Brain microvascular endothelial cell (primary cell): Measurements from ENCODE around the gene SLN.
"Not testable (repeated sequence)": the region's sequence is repeated elsewhere in the genome, so short reads cannot be mapped to it uniquely, and the experiment has no call there.

ENCODE experiments used
- DNase-seq: peaks from one replicate; pipeline ENCODE4 v3.0.0-alpha.2; 2020
- H3K27ac ChIP-seq: fragments of 250-450 bp; sonication (Bioruptor Pico); 2 replicates; pipeline ENCODE4 v1.5.1; 2020; ENCODE audit warnings: mild to moderate bottlenecking, moderate library complexity
- H3K27me3 ChIP-seq: fragments of 250-450 bp; sonication (Bioruptor Pico); replicated peaks from 2 replicates; pipeline ENCODE4 v1.5.1; 2020; ENCODE audit warnings: mild to moderate bottlenecking
- H3K36me3 ChIP-seq: fragments of 250-450 bp; sonication (Bioruptor Pico); replicated peaks from 2 replicates; pipeline ENCODE4 v1.5.1; 2020; ENCODE audit warnings: mild to moderate bottlenecking
- H3K4me3 ChIP-seq: 2 replicates; pipeline ENCODE4 v1.5.1; 2011; ENCODE audit warnings: low read depth, mild to moderate bottlenecking, control low read depth, low read length, moderate library complexity
- CTCF ChIP-seq: IDR thresholded peaks from 2 replicates; pipeline ENCODE4 v1.5.1; 2011; ENCODE audit warnings: low read depth, mild to moderate bottlenecking, moderate library complexity, low read length, control low read depth, inconsistent platforms; ENCODE audit errors: missing control alignments
- in situ Hi-C: cut with HindIII; loops from 2 replicates; pipeline ENCODE4 v1.10.0; 2017; ENCODE audit warnings: low sequenced_read_pairs, low pct_ligation_motif_present

SLN gene

GRCh38 chr11:107711861-107712755 lies at the start of gene SLN:
Gene SLN (minus strand): TSS chr11:107712056.
- Histone ChIP-seq H3K27ac (no peak within 1 kb of the TSS), H3K4me3 (no peak within 1 kb of the TSS), H3K27me3 (no peaks in the 10 kb centered on the region), H3K36me3 (no peaks in the 10 kb centered on the region)
- in situ Hi-C loops = no loop called here
- no peak for TF ChIP-seq CTCF
- no peak for DNase-seq

- H3K4me3 ChIP-seq, in situ Hi-C loops, H3K36me3 ChIP-seq, DNase-seq, H3K27me3 ChIP-seq, H3K27ac ChIP-seq: not testable (repeated sequence)
Observed at GRCh38 chr11:107758719-107759355, 47.0 kb upstream of the SLN start.

GRCh38 chr11:107757661-107758060 lies 45.8 kb upstream of the SLN start:
- no peak overlapping the region for H3K27ac ChIP-seq
- no peaks in the 10 kb centered on the region for H3K36me3 ChIP-seq
- in situ Hi-C loops = no loop called here
- H3K4me3 ChIP-seq = no peak overlapping the region
- DNase-seq = no peak
- no peaks in the 10 kb centered on the region for H3K27me3 ChIP-seq
- TF ChIP-seq CTCF = peak; percentile 49

- no peaks in the 10 kb centered on the region for H3K36me3 ChIP-seq
- DNase-seq = no peak
- in situ Hi-C loops = no loop called here
- no peak overlapping the region for H3K4me3 ChIP-seq
- no peaks in the 10 kb centered on the region for H3K27me3 ChIP-seq
- TF ChIP-seq CTCF = no peak
- no peak overlapping the region for H3K27ac ChIP-seq
Observed at GRCh38 chr11:107756553-107756952, 44.7 kb upstream of the SLN start.

GRCh38 chr11:107752949-107753822 lies 41.3 kb upstream of the SLN start:
- TF ChIP-seq CTCF = no peak
- Histone ChIP-seq H3K4me3 (no peak overlapping the region), H3K27ac (no peak overlapping the region), H3K36me3 (no peaks in the 10 kb centered on the region), H3K27me3 (no peaks in the 10 kb centered on the region)
- DNase-seq = no peak
- in situ Hi-C loops = no loop called here

- no peak for TF ChIP-seq CTCF
- no peaks in the 10 kb centered on the region for H3K36me3 ChIP-seq
- H3K27ac ChIP-seq = no peak overlapping the region
- H3K4me3 ChIP-seq = no peak overlapping the region
- DNase-seq = no peak
- H3K27me3 ChIP-seq = no peaks in the 10 kb centered on the region
- in situ Hi-C loops = no loop called here
Observed at GRCh38 chr11:107752508-107752907, 40.7 kb upstream of the SLN start.
